Right atrium auricular region (tissue), 2 donors: ENCODE data around the gene RPL35. TPM values are rescaled to one million over a fixed set of nuclear protein-coding genes. Genes with fewer than 3 reads are reported as not detected.
A peak's percentile ranks its signal among the peaks of the same experiment; 100 is the strongest.

ENCODE experiments used
- DNase-seq: peaks from one replicate; pipeline ENCODE4 v3.0.0-alpha.2; 2019; ENCODE audit warnings: low spot score
- H3K27ac ChIP-seq, 2 donors: fragments of 200-600 bp; sonication (generic); 1 replicate in 1 of 2; 2 replicates in 1 of 2; pipeline ENCODE4 v1.5.1; 2016 to 2019
- H3K27me3 ChIP-seq, 2 donors: fragments of 200-600 bp; sonication (generic); one replicate each; pipeline versions ENCODE4 v1.5.1 to v1.6.0; 2017 to 2019
- H3K36me3 ChIP-seq: fragments of 200-600 bp; sonication (generic); one replicate; pipeline ENCODE4 v1.5.1; 2016
- H3K4me1 ChIP-seq, 2 donors: fragments of 200-600 bp; sonication (generic); one replicate each; pipeline versions ENCODE4 v1.5.1 to v1.6.0; 2017 to 2019
- H3K4me3 ChIP-seq, 2 donors: fragments of 200-600 bp; sonication (generic); 1 replicate in 1 of 2; 2 replicates in 1 of 2; pipeline ENCODE4 v1.5.1; 2017 to 2019; ENCODE audit warnings: mild to moderate bottlenecking in 1 of 2, moderate library complexity in 1 of 2
- H3K9me3 ChIP-seq, 2 donors: fragments of 200-600 bp; sonication (generic); one replicate each; pipeline ENCODE4 v1.5.1; 2019
- total RNA-seq, 2 donors: library from RNA; depleted of rRNA; stranded (reverse); fragments of >200 nt; gene quantifications; one replicate each; pipeline ENCODE4 v1.1.0, GENCODE V29; 2016
- TF ChIP-seq, protein P1 (sequence below), 2 donors: fragments of 200-600 bp; sonication (generic); IDR thresholded peaks; one replicate each; pipeline ENCODE4 v1.5.1; 2019; ENCODE audit warnings: antibody characterized with exemption in 2 of 2

The RPL35 gene
- total RNA-seq, 2 donors from 2014 or later: 846 to 1,378 TPM

DNA sequence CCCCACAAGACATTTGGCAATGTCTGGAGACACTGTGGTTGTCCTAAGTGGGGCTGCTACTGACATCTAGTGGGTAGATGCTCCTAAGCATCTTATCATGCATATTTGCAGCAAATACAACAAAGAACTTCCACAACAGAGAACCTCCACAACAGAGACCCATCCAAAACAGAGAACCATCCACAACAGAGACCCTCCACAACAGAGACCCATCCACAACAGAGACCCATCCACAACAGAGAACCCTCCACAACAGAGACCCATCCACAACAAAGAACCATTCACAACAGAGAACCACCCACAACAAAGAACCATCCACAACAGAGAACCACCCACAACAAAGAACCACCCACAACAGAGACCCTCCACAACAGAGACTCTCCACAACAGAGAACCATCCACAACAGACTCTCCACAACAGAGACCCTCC, 33.0 kb upstream of the RPL35 start:
- Histone ChIP-seq H3K4me3 (no peak overlapping the region), H3K4me1 (no peaks in the 10 kb centered on the region), H3K27me3 (no peaks in the 10 kb centered on the region), H3K36me3 (peaks cover 54% of the 10 kb centered on the region), H3K9me3 (no peaks in the 10 kb centered on the region), H3K27ac (no peak overlapping the region)
- TF ChIP-seq, protein P1, sequence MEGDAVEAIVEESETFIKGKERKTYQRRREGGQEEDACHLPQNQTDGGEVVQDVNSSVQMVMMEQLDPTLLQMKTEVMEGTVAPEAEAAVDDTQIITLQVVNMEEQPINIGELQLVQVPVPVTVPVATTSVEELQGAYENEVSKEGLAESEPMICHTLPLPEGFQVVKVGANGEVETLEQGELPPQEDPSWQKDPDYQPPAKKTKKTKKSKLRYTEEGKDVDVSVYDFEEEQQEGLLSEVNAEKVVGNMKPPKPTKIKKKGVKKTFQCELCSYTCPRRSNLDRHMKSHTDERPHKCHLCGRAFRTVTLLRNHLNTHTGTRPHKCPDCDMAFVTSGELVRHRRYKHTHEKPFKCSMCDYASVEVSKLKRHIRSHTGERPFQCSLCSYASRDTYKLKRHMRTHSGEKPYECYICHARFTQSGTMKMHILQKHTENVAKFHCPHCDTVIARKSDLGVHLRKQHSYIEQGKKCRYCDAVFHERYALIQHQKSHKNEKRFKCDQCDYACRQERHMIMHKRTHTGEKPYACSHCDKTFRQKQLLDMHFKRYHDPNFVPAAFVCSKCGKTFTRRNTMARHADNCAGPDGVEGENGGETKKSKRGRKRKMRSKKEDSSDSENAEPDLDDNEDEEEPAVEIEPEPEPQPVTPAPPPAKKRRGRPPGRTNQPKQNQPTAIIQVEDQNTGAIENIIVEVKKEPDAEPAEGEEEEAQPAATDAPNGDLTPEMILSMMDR (IDR thresholded peaks at IDR 0.05): peak in 1 of 2 donors; percentile 46
- no peak for DNase-seq

DNA sequence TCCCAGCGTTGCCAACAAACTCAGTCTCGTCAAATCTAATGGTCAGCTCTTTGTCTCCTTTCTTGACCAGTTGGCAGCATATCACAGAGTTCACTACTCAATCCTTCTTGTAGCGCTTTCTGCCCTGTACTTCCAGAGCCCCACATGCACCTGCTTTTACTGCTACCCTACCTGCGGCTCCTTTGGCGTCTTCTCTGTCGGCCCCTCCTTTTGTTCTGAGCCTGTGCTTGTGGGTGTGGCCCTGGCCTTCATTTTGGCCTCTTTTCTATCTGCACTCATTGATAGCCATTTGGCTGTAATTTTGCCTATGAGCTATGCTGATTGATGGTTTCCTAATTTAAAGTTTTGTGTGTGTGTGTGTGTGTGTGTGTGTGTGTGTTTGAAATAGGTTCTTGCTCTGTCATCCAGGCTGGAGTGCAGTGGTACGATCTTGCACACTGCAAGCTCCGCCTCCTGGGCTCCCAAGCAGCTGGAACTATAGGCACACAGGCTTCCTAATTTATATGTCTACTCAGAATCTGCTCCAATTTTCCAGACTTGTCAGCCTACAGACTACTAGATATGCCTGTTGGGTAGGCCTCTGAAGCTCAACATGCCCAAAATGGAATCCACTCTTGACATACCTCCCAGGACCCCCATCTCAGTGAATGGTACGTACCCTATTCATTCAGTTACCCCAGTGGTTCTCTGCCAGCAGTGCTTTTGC, 32.4 kb upstream of the RPL35 start:
- Histone ChIP-seq H3K4me1 (no peaks in the 10 kb centered on the region), H3K36me3 (peaks cover 54% of the 10 kb centered on the region), H3K27ac (no peak overlapping the region), H3K27me3 (no peaks in the 10 kb centered on the region), H3K9me3 (no peaks in the 10 kb centered on the region), H3K4me3 (no peak overlapping the region)
- DNase-seq: no peak
- TF ChIP-seq, protein P1 (IDR thresholded peaks at IDR 0.05): no peak

DNA sequence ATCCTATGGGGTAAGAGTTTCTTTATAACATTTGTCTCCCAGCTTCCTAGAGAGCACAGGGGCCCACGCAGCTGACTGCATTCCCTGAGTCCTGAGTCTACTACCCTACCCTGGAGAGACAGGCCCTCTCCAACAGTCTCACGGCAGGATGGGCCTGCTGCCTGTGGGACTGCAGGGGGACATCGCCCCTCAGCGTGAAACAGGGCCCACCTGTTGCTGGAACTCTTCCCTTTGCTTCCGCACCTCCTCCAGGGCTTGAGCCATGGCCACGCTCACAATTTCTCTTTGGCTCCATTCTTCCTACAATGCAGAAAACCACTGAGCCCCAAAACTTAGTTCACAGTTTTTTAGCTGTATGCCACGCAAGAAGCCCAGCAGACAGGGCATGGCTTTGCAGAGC, 28.4 kb upstream of the RPL35 start:
- DNase-seq: no peak
- peaks cover 75% of the 10 kb centered on the region for H3K36me3 ChIP-seq
- H3K27me3 ChIP-seq: no peaks in the 10 kb centered on the region
- H3K27ac ChIP-seq: no peak overlapping the region
- no peaks in the 10 kb centered on the region for H3K9me3 ChIP-seq
- no peaks in the 10 kb centered on the region for H3K4me1 ChIP-seq
- TF ChIP-seq, protein P1 (IDR thresholded peaks at IDR 0.05): no peak
- H3K4me3 ChIP-seq: no peak overlapping the region

DNA sequence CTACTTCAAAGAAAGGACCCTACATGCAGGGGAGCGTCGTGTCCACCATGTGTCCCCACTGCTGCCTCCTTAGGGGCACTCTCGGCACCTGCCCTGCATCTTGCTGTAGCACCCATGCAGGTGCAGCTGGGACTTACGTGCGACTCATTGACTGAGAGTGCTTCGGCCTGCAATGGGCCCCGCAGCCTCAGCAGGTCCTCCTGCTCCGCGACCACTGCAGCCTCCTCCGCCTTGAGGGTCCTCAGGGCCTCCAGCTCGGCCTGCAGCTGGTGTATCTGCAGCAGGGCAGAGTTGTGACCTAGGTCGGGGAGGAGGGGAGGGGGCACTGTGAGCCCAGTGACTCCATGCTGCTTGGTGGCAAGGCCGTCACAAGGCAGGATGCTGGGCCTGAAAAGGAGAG, 27.2 kb upstream of the RPL35 start:
- no peak overlapping the region for H3K4me3 ChIP-seq
- no peaks in the 10 kb centered on the region for H3K27me3 ChIP-seq
- no peak for DNase-seq
- TF ChIP-seq, protein P1 (IDR thresholded peaks at IDR 0.05): no peak
- no peak overlapping the region for H3K27ac ChIP-seq
- H3K36me3 ChIP-seq: peaks cover 82% of the 10 kb centered on the region
- H3K4me1 ChIP-seq: no peaks in the 10 kb centered on the region
- no peaks in the 10 kb centered on the region for H3K9me3 ChIP-seq

DNA sequence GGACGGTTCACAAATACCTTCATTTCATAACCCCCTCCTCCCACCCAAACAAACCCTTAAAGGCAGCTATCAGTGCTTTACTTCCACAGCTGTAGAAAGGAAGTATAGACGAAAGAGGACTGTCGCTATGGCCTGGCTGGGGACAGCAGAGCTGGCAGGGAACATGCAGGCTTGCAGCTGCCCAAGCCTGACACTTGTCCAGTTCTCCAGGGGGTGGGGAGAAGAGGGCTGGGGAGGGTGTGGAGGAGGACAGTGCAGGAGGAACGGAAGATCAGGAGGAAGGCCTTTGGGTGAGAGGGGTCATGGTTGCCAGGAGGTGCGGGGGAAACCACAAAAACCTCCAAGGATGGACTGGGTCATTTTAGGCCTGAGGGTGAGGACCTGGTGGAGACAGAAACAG, 26.1 kb upstream of the RPL35 start:
- Histone ChIP-seq H3K4me3 (no peak overlapping the region), H3K9me3 (no peaks in the 10 kb centered on the region), H3K4me1 (no peaks in the 10 kb centered on the region), H3K27me3 (no peaks in the 10 kb centered on the region), H3K27ac (no peak overlapping the region), H3K36me3 (peaks cover 71% of the 10 kb centered on the region)
- DNase-seq: no peak
- TF ChIP-seq, protein P1 (IDR thresholded peaks at IDR 0.05): no peak
